Breast epithelium (tissue), 3 donors: ENCODE data around the gene IFIT3.

Experiments
- POLR2A ChIP-seq: fragments of 450-650 bp; IDR thresholded peaks from one replicate; pipeline ENCODE4 v1.6.1; 2016; ENCODE audit warnings: antibody characterized with exemption, mild to moderate bottlenecking, moderate library complexity
- POLR2AphosphoS5 ChIP-seq, 3 donors: sonication (generic); formaldehyde crosslinking; IDR thresholded peaks; one replicate each; pipeline ENCODE4 v1.6.1; 2017; ENCODE audit warnings: antibody characterized with exemption in 3 of 3
- TF ChIP-seq, protein P1 (sequence below), 3 donors: fragments of 450-650 bp; IDR thresholded peaks; one replicate each; pipeline ENCODE4 v1.5.1; 2016 to 2017; ENCODE audit warnings: antibody characterized with exemption in 3 of 3, mild to moderate bottlenecking in 3 of 3, moderate library complexity in 3 of 3

DNA sequence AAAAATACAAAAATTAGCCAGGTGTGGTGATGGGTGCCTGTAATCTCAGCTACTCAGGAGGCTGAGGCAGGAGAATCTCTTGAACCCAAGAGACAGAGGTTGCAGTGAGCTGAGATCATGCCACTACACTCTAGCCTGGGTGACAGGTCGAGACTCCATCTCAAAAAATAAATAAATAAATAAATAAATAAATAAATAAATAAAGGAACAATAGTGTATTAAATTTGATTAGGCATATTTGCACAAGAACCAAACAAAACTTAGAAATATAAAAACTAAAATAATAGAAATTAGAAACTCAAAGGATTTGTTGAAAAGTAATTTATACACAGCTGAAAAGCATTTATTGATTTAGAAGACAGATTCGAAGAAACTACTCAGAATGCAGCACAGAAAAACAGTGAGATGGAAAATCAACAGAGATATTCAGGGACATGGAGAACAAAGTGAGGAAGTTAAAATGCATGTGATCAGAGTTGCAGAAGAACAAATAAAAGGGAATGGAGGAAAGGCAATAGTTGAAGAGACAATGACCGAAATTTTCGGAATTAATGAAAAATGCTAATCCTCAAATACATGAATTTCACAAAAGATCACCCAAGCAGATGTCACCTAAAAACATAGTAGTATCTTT lies 17.7 kb downstream of the IFIT3 start:
- TF ChIP-seq, protein P1, sequence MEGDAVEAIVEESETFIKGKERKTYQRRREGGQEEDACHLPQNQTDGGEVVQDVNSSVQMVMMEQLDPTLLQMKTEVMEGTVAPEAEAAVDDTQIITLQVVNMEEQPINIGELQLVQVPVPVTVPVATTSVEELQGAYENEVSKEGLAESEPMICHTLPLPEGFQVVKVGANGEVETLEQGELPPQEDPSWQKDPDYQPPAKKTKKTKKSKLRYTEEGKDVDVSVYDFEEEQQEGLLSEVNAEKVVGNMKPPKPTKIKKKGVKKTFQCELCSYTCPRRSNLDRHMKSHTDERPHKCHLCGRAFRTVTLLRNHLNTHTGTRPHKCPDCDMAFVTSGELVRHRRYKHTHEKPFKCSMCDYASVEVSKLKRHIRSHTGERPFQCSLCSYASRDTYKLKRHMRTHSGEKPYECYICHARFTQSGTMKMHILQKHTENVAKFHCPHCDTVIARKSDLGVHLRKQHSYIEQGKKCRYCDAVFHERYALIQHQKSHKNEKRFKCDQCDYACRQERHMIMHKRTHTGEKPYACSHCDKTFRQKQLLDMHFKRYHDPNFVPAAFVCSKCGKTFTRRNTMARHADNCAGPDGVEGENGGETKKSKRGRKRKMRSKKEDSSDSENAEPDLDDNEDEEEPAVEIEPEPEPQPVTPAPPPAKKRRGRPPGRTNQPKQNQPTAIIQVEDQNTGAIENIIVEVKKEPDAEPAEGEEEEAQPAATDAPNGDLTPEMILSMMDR (IDR thresholded peaks at IDR 0.05) = no peak
- TF ChIP-seq POLR2A (no peak), POLR2AphosphoS5 (IDR thresholded peaks at IDR 0.05) (no peak)
